ENCODE results near the gene JHY.

Gene JHY

GRCh38 chr11:122963961-122964360 lies 81.4 kb downstream of the JHY start:
- DNase-seq, result no peak

GRCh38 chr11:122976061-122976733 lies 93.6 kb downstream of the JHY start:
- no peak for DNase-seq

GRCh38 chr11:122976734-122977469 lies 94.3 kb downstream of the JHY start:
- DNase-seq, result no peak

- no peak for DNase-seq
These were observed 95.1 kb downstream of the JHY start for GRCh38 chr11:122977470-122978298.

GRCh38 chr11:122978299-122978620 lies 95.7 kb downstream of the JHY start:
- DNase-seq, result no peak

- DNase-seq, result no peak
These were observed 96.7 kb downstream of the JHY start for GRCh38 chr11:122979103-122979814.

GRCh38 chr11:122979815-122980595 lies 97.4 kb downstream of the JHY start:
- DNase-seq, result no peak

- peak; percentile 34 for DNase-seq
These were observed 99.1 kb downstream of the JHY start, which contains the start of gene BSX for GRCh38 chr11:122981388-122982264. TSS of gene BSX (minus strand) at chr11:122981834. CDS start at chr11:122981671, 163 bp downstream.

- no peak for DNase-seq
These were observed 101.1 kb downstream of the JHY start for GRCh38 chr11:122983438-122984185.

- DNase-seq, result peak; percentile 34
These were observed 101.8 kb downstream of the JHY start for GRCh38 chr11:122984186-122985011.

- DNase-seq, result no peak
These were observed 113.0 kb downstream of the JHY start for GRCh38 chr11:122995526-122995925.

- DNase-seq, result no peak
These were observed 116.3 kb downstream of the JHY start for GRCh38 chr11:122998727-122999366.

GRCh38 chr11:123000721-123001120 lies 118.2 kb downstream of the JHY start:
- DNase-seq, result no peak

- DNase-seq, result no peak
These were observed 124.4 kb downstream of the JHY start for GRCh38 chr11:123006860-123007542.
